IPS-20b (cell line): Measurements from ENCODE around the gene ABHD17C.
"Not testable (repeated sequence)": the region's sequence is repeated elsewhere in the genome, so short reads cannot be mapped to it uniquely, and the experiment has no call there.

ENCODE experiments used
- H3K27ac ChIP-seq: one replicate; pipeline ENCODE4 v1.5.1; 2013; ENCODE audit warnings: low read length
- H3K27me3 ChIP-seq: 2 replicates; pipeline ENCODE4 v1.6.1; 2013; ENCODE audit warnings: mild to moderate bottlenecking, low read length, inconsistent platforms; ENCODE audit not compliant: insufficient read depth
- H3K36me3 ChIP-seq: 2 replicates; pipeline ENCODE4 v1.6.1; 2013; ENCODE audit warnings: low read depth, mild to moderate bottlenecking, inconsistent platforms, low read length, moderate library complexity; ENCODE audit not compliant: insufficient read depth
- H3K4me1 ChIP-seq: 2 replicates; pipeline ENCODE4 v1.6.1; 2013; ENCODE audit warnings: mild to moderate bottlenecking, control low read depth, inconsistent platforms, low read length, moderate library complexity; ENCODE audit not compliant: insufficient read depth
- H3K4me3 ChIP-seq: 2 replicates; pipeline ENCODE4 v1.5.1; 2013; ENCODE audit warnings: mild to moderate bottlenecking, low read length, inconsistent platforms
- H3K9ac ChIP-seq: 2 replicates; pipeline ENCODE4 v1.6.1; 2013; ENCODE audit warnings: low read depth, mild to moderate bottlenecking, inconsistent platforms, low read length, moderate library complexity
- H3K9me3 ChIP-seq: 2 replicates; pipeline ENCODE4 v1.6.1; 2013; ENCODE audit warnings: mild to moderate bottlenecking, low read depth, low read length, inconsistent platforms; ENCODE audit not compliant: insufficient read depth

Gene ABHD17C

GRCh38 chr15:80753161-80753560, 58.1 kb downstream of the ABHD17C start:
- Histone ChIP-seq H3K27me3 (no peaks in the 10 kb centered on the region), H3K4me3 (no peak overlapping the region), H3K9me3 (no peaks in the 10 kb centered on the region), H3K4me1 (peaks cover 8% of the 10 kb centered on the region; the same call in 1 of the 2 replicates), H3K9ac (no peak overlapping the region), H3K36me3 (peaks cover 14% of the 10 kb centered on the region; the same call in 1 of the 2 replicates), H3K27ac (no peak overlapping the region)

DNA sequence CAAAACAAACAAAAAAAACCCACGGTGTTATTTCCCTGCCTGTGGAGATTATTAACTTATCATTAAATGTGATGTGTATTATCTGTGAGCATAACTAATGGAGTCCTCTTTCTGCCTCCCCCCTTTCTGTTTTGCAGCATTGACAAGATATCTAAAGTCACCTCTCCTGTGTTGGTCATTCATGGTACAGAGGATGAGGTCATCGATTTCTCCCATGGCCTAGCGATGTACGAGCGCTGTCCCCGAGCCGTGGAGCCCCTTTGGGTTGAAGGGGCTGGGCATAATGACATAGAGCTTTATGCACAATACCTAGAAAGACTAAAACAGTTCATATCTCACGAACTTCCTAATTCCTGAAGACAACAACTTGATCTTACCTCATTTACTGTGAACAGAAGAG, 58.9 kb downstream of the ABHD17C start:
- no peak overlapping the region for H3K27ac ChIP-seq
- peaks cover 8% of the 10 kb centered on the region; the same call in 1 of the 2 replicates for H3K4me1 ChIP-seq
- peaks cover 14% of the 10 kb centered on the region; the same call in 1 of the 2 replicates for H3K36me3 ChIP-seq
- H3K9me3 ChIP-seq: no peaks in the 10 kb centered on the region
- H3K9ac ChIP-seq: no peak overlapping the region
- H3K4me3 ChIP-seq: no peak overlapping the region
- H3K27me3 ChIP-seq: no peaks in the 10 kb centered on the region

DNA sequence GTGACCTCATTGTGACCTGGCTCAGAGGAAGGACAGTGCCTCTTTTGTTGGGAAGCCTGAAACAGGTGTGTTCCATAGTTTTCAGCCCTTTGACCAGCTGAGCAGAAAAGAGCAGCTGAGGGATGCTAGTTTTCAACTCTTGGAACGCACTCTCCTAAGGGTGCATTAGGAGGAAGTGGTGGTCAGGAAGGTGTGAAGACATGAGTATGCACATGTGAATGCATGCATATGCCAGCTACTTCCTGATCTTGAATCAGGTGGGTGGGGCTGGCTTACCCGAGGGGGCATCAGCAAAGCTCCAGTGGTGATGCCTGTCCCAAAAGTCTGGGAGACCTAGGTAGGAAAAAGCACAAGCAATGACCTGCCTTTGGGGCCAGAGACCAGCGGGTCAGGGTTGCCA, 60.8 kb downstream of the ABHD17C start:
- no peak overlapping the region for H3K27ac ChIP-seq
- H3K4me1 ChIP-seq: peaks cover 8% of the 10 kb centered on the region; the same call in 1 of the 2 replicates
- H3K36me3 ChIP-seq: peaks cover 10% of the 10 kb centered on the region; the same call in 1 of the 2 replicates
- no peak overlapping the region for H3K9ac ChIP-seq
- H3K9me3 ChIP-seq: no peaks in the 10 kb centered on the region
- H3K27me3 ChIP-seq: no peaks in the 10 kb centered on the region
- H3K4me3 ChIP-seq: no peak overlapping the region

GRCh38 chr15:80758130-80758745, 63.1 kb downstream of the ABHD17C start:
- Histone ChIP-seq H3K27me3 (no peaks in the 10 kb centered on the region), H3K9me3 (no peaks in the 10 kb centered on the region), H3K9ac (no peak overlapping the region), H3K27ac (no peak overlapping the region), H3K36me3 (peaks cover 8% of the 10 kb centered on the region; the same call in 1 of the 2 replicates), H3K4me3 (no peak overlapping the region), H3K4me1 (peaks cover 8% of the 10 kb centered on the region; the same call in 1 of the 2 replicates)

DNA sequence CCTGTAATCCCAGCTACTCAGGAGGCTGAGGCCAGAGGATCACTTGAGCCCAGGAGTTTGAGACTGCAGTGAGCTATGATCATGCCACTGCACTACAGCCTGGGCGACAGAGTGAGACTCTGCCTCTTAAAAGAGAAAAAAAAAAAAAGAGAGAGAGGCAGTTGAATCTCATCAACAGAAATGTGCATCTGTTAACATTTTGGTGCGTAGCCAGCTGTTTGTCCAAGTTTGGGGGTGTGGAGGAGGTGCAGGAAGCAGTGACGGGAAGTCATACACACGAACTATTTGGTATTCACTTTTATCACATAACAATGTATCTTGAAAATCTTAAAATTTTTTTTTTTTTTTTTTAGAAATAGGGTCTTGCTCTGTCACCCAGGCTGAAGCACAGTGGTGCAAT, 65.8 kb downstream of the ABHD17C start:
- no peaks in the 10 kb centered on the region for H3K36me3 ChIP-seq
- no peak overlapping the region for H3K4me3 ChIP-seq
- H3K27me3 ChIP-seq: no peaks in the 10 kb centered on the region
- no peaks in the 10 kb centered on the region for H3K9me3 ChIP-seq
- no peak overlapping the region for H3K27ac ChIP-seq
- H3K9ac ChIP-seq: no peak overlapping the region
- H3K4me1 ChIP-seq: peaks cover 4% of the 10 kb centered on the region; the same call in 1 of the 2 replicates

DNA sequence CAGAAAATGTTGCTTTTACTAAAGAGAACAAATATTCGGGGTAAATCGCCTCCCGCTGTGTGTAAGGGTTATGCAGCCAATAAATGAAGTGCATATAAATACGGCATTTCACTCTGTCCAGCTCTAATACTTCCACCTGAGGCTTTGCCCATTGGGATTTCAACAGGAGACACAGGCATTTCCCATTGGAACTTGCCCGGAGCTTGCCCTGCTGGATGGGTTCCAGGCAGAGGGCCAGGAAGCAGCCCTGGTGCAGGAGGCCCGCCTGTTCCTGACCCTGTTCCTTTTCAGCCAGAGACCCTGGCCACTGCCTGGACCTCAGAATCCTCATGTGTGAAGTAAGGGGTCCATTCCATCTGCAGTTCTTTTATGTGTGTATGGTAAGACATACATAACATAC, 66.6 kb downstream of the ABHD17C start:
- H3K9ac ChIP-seq: no peak overlapping the region
- H3K9me3 ChIP-seq: no peaks in the 10 kb centered on the region
- H3K27ac ChIP-seq: no peak overlapping the region
- H3K36me3 ChIP-seq: no peaks in the 10 kb centered on the region
- no peaks in the 10 kb centered on the region for H3K4me1 ChIP-seq
- H3K4me3 ChIP-seq: no peak overlapping the region
- H3K27me3 ChIP-seq: no peaks in the 10 kb centered on the region

DNA sequence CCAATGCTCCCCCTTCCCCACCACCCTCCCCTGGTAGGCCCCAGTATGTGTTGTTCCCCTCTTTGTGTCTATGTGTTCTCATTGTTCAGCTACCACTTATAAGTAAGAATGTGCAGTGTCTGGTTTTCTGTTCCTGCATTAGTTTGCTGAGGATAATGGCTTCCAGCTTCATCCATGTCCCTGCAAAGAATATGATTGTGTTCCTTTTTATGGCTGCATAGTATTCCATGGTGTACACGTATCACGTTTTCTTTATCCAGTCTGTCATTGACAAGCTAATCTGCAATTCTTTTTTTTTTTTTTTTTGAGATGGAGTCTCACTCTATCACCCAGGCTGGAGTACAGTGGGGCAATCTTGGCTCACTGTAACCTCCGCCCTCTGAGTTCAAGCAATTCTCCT, 68.1 kb downstream of the ABHD17C start:
- not testable (repeated sequence) for H3K9me3 ChIP-seq, H3K36me3 ChIP-seq, H3K9ac ChIP-seq, H3K27me3 ChIP-seq, H3K4me3 ChIP-seq, H3K4me1 ChIP-seq, H3K27ac ChIP-seq

DNA sequence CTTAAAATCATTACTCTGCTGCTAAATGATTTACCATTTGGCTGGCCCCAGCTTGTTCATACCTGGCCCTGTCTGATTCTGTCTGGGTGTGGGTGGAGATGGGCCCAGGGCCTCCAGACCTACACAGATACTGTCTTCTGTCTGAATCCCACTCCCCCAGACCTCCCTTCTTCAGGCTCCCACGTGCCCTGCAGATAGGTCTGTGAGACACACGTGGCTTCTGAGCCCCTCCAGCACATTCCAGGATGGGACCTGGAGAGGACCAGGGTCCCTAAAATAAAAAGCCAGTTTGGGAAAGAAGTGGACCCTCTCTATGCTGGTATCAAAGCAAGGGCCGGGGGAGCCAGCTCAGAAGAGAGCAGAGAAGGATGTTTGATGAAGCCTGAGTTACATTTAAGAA, 69.4 kb downstream of the ABHD17C start:
- Histone ChIP-seq H3K9ac (no peak overlapping the region), H3K36me3 (no peaks in the 10 kb centered on the region), H3K4me1 (0 out of 2 replicates have a peak, but pooled peaks cover 3% of the 10 kb centered on the region), H3K27ac (no peak overlapping the region), H3K4me3 (no peak overlapping the region), H3K27me3 (no peaks in the 10 kb centered on the region), H3K9me3 (no peaks in the 10 kb centered on the region)

GRCh38 chr15:80766275-80766674, 71.2 kb downstream of the ABHD17C start:
- H3K4me1 ChIP-seq: 0 out of 2 replicates have a peak, but pooled peaks cover 3% of the 10 kb centered on the region
- no peaks in the 10 kb centered on the region for H3K27me3 ChIP-seq
- H3K4me3 ChIP-seq: no peak overlapping the region
- no peak overlapping the region for H3K27ac ChIP-seq
- H3K36me3 ChIP-seq: no peaks in the 10 kb centered on the region
- H3K9me3 ChIP-seq: no peaks in the 10 kb centered on the region
- H3K9ac ChIP-seq: no peak overlapping the region

DNA sequence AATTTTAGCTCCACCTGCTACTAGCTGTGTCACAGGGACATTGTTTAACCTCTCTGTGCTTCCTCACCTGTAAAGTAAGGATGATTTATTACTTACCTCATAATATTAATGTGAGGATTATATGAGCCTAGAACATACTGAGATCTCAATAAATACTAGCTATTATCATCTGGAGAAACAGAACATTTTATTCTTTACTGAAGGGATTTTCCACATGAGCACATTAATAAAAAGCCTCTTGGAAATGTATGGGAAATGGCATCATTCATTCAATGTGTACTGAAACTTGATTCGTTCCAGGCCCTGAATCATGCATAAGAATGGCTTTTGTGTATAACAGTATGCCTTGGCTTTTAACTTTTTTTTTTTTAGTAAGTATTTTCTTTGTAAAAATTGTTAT, 73.0 kb downstream of the ABHD17C start:
- no peaks in the 10 kb centered on the region for H3K27me3 ChIP-seq
- H3K4me1 ChIP-seq: 0 out of 2 replicates have a peak, but pooled peaks cover 3% of the 10 kb centered on the region
- no peaks in the 10 kb centered on the region for H3K36me3 ChIP-seq
- H3K9ac ChIP-seq: no peak overlapping the region
- H3K9me3 ChIP-seq: no peaks in the 10 kb centered on the region
- H3K27ac ChIP-seq: no peak overlapping the region
- no peak overlapping the region for H3K4me3 ChIP-seq

DNA sequence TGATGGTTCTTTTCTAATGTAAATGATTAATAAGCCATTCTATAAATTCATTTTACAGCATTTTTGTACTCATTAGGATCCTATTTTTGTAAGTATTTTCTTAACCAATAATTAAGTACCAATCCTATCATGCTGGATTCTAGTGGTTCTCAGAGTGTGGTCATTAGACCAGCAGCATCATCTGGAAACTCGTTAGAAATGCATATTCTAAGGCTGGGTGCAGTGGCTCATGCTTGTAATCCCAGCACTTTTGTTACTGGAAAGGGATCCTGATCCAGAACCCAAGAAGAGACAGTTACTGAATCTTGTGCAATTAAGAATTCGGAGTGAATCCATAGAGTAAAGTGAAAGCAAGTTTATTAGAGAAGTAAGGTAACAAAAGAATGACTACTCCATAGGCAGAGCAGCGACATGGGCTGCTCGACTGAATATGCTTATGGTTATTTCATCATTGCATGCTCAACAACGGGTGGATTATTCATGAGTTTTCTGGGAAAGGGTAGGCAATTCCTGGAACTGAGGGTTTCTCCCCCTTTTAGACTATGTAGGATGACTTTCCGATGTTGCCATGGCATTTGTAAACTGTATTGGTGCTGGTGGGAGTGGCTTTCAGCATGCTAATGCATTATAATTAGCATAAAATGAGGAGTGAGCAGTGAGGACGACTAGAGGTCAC, 74.2 kb downstream of the ABHD17C start:
- Histone ChIP-seq H3K36me3 (no peaks in the 10 kb centered on the region), H3K4me3 (no peak overlapping the region), H3K9me3 (no peaks in the 10 kb centered on the region), H3K4me1 (0 out of 2 replicates have a peak, but pooled peaks cover 3% of the 10 kb centered on the region), H3K27me3 (no peaks in the 10 kb centered on the region), H3K27ac (no peak overlapping the region), H3K9ac (no peak overlapping the region)
